Liver (tissue), 9 donors: ENCODE data around the gene DHRS2. TPM values are rescaled to one million over a fixed set of nuclear protein-coding genes. Genes with fewer than 3 reads are reported as not detected.

Experiments used
- DNase-seq: peaks from one replicate; pipeline ENCODE4 v3.0.0-alpha.2; 2017; ENCODE audit warnings: low spot score
- H3K27ac ChIP-seq, 2 donors: one replicate each; pipeline ENCODE4 v1.7.0; 2013; ENCODE audit warnings: inconsistent platforms in 2 of 2, low read length in 2 of 2, control low read depth in 1 of 2, low read depth in 1 of 2, mild to moderate bottlenecking in 1 of 2
- H3K27me3 ChIP-seq, 4 donors: one replicate each; pipeline versions ENCODE4 v1.6.1 to v1.7.0; 2013; ENCODE audit warnings: low read length in 3 of 4, inconsistent platforms in 1 of 4, mild to moderate bottlenecking in 1 of 4, moderate library complexity in 1 of 4; ENCODE audit not compliant: control insufficient read depth in 4 of 4, insufficient read depth in 4 of 4
- H3K36me3 ChIP-seq, 4 donors: one replicate each; pipeline versions ENCODE4 v1.6.1 to v1.7.0; 2013; ENCODE audit warnings: low read length in 3 of 4, mild to moderate bottlenecking in 3 of 4, low read depth in 1 of 4, moderate library complexity in 1 of 4; ENCODE audit not compliant: control insufficient read depth in 4 of 4, insufficient read depth in 3 of 4
- H3K4me1 ChIP-seq, 4 donors: one replicate each; pipeline versions ENCODE4 v1.6.1 to v1.7.0; 2013; ENCODE audit warnings: low read length in 3 of 4, mild to moderate bottlenecking in 3 of 4, moderate library complexity in 1 of 4; ENCODE audit not compliant: control insufficient read depth in 4 of 4, insufficient read depth in 4 of 4
- H3K4me3 ChIP-seq, 3 donors: one replicate each; pipeline versions ENCODE4 v1.6.1 to v1.7.0; 2013; ENCODE audit warnings: low read length in 3 of 3, control low read depth in 1 of 3, low read depth in 1 of 3, mild to moderate bottlenecking in 1 of 3
- H3K9ac ChIP-seq, 2 donors: one replicate each; pipeline ENCODE4 v1.7.0; 2013; ENCODE audit warnings: low read length in 2 of 2, mild to moderate bottlenecking in 2 of 2, moderate library complexity in 2 of 2, control low read depth in 1 of 2, low read depth in 1 of 2
- H3K9me3 ChIP-seq, 4 donors: one replicate each; pipeline versions ENCODE4 v1.6.1 to v1.7.0; 2013; ENCODE audit warnings: low read length in 3 of 4; ENCODE audit not compliant: control insufficient read depth in 4 of 4
- ATF3 ChIP-seq: IDR thresholded peaks from 2 replicates; pipeline ENCODE4 v1.6.1; 2016; ENCODE audit warnings: antibody characterized with exemption
- CTCF ChIP-seq: fragments of 150-350 bp; IDR thresholded peaks from 2 replicates; pipeline ENCODE4 v1.5.1; 2017; ENCODE audit warnings: improper control_type of control experiment, low read depth, low read length; ENCODE audit not compliant: missing input control
- EGR1 ChIP-seq, 2 donors: IDR thresholded peaks; 2 replicates each; pipeline ENCODE4 v1.6.1; 2016 to 2018; ENCODE audit warnings: antibody characterized with exemption in 2 of 2, low read depth in 2 of 2
- FOXA2 ChIP-seq: IDR thresholded peaks from 2 replicates; pipeline ENCODE4 v1.6.1; 2016; ENCODE audit warnings: antibody characterized with exemption
- GABPA ChIP-seq, 2 donors: IDR thresholded peaks in 1 of 2; conservative IDR thresholded peaks in 1 of 2; 2 replicates each; pipeline ENCODE4 v1.6.1; 2016; ENCODE audit warnings: antibody characterized with exemption in 2 of 2, mild to moderate bottlenecking in 1 of 2, moderate library complexity in 1 of 2
- HNF4A ChIP-seq, 2 donors: conservative IDR thresholded peaks; 2 replicates each; pipeline ENCODE4 v1.6.1; 2016; ENCODE audit warnings: antibody characterized with exemption in 2 of 2, mild to moderate bottlenecking in 2 of 2
- HNF4G ChIP-seq: IDR thresholded peaks from 2 replicates; pipeline ENCODE4 v1.6.1; 2016; ENCODE audit warnings: antibody characterized with exemption
- JUND ChIP-seq, 2 donors: IDR thresholded peaks; 2 replicates each; pipeline ENCODE4 v1.6.1; 2016; ENCODE audit warnings: antibody characterized with exemption in 2 of 2
- NR2F2 ChIP-seq: IDR thresholded peaks from 2 replicates; pipeline ENCODE4 v1.6.1; 2016; ENCODE audit warnings: antibody characterized with exemption
- RAD21 ChIP-seq, 2 donors: IDR thresholded peaks; 2 replicates each; pipeline ENCODE4 v1.6.1; 2016; ENCODE audit warnings: antibody characterized with exemption in 2 of 2, mild to moderate bottlenecking in 2 of 2
- RXRA ChIP-seq, 2 donors: IDR thresholded peaks; 2 replicates each; pipeline ENCODE4 v1.6.1; 2017 to 2018; ENCODE audit warnings: antibody characterized with exemption in 2 of 2, mild to moderate bottlenecking in 1 of 2
- SP1 ChIP-seq: IDR thresholded peaks from 2 replicates; pipeline ENCODE4 v1.6.1; 2018; ENCODE audit warnings: antibody characterized with exemption, mild to moderate bottlenecking
- TAF1 ChIP-seq: conservative IDR thresholded peaks from 2 replicates; pipeline ENCODE4 v1.6.1; 2016; ENCODE audit warnings: antibody characterized with exemption, mild to moderate bottlenecking
- YY1 ChIP-seq: IDR thresholded peaks from 2 replicates; pipeline ENCODE4 v1.6.1; 2016; ENCODE audit warnings: antibody characterized with exemption, mild to moderate bottlenecking
- WGBS: extraction: QIAGEN DNeasy Blood & Tissue Kit; methylation state at CpG from one replicate; pipeline ENCODE4 v1.1.7; 2013; 5-methylcytosine and 5-hydroxymethylcytosine counted together
- polyA plus RNA-seq, 2 donors: library from polyadenylated mRNA; stranded (reverse) in 1 of 2; unstranded in 1 of 2; fragments of 200-250 nt in 1 of 2; fragments of >200 nt in 1 of 2; fragmentation: Nextera tagmentation in 1 of 2; extraction: Ambion mirVana in 1 of 2; gene quantifications; one replicate each; pipeline versions ENCODE4 v1.2.1 to v1.2.3, GENCODE V29; 2013 to 2015
- total RNA-seq, 2 donors: library from RNA; depleted of rRNA; stranded (reverse); fragments of >200 nt; gene quantifications; one replicate each; pipeline ENCODE4 v1.2.3, GENCODE V29; 2014
- TF ChIP-seq, protein P1 (sequence below): IDR thresholded peaks from 2 replicates; pipeline ENCODE4 v1.6.1; 2016; ENCODE audit warnings: antibody characterized with exemption
- donor health status: healthy.
- donor health status: healthy.
- donor health status: healthy.
- donor health status: healthy.
- donor health status: healthy.

Gene DHRS2
- total and polyA plus RNA-seq, 4 donors = 0.33 to 1.0 (median 0.62) TPM

GRCh38 chr14:23669441-23669840, 33.3 kb downstream of the DHRS2 start:
- H3K36me3 ChIP-seq = no peaks in the 10 kb centered on the region
- no peak overlapping the region for H3K9ac ChIP-seq
- no peak overlapping the region for H3K4me3 ChIP-seq
- H3K4me1 ChIP-seq = no peaks in the 10 kb centered on the region
- H3K9me3 ChIP-seq = no peaks in the 10 kb centered on the region
- TF ChIP-seq ATF3 (no peak), YY1 (no peak)
- TF ChIP-seq, protein P1, sequence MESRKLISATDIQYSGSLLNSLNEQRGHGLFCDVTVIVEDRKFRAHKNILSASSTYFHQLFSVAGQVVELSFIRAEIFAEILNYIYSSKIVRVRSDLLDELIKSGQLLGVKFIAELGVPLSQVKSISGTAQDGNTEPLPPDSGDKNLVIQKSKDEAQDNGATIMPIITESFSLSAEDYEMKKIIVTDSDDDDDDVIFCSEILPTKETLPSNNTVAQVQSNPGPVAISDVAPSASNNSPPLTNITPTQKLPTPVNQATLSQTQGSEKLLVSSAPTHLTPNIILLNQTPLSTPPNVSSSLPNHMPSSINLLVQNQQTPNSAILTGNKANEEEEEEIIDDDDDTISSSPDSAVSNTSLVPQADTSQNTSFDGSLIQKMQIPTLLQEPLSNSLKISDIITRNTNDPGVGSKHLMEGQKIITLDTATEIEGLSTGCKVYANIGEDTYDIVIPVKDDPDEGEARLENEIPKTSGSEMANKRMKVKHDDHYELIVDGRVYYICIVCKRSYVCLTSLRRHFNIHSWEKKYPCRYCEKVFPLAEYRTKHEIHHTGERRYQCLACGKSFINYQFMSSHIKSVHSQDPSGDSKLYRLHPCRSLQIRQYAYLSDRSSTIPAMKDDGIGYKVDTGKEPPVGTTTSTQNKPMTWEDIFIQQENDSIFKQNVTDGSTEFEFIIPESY = no peak
- DNase-seq = no peak
- no peak overlapping the region for H3K27ac ChIP-seq
- 94% methylated on average over 5 of the region's 5 CpGs for WGBS
- no peaks in the 10 kb centered on the region for H3K27me3 ChIP-seq

DNA sequence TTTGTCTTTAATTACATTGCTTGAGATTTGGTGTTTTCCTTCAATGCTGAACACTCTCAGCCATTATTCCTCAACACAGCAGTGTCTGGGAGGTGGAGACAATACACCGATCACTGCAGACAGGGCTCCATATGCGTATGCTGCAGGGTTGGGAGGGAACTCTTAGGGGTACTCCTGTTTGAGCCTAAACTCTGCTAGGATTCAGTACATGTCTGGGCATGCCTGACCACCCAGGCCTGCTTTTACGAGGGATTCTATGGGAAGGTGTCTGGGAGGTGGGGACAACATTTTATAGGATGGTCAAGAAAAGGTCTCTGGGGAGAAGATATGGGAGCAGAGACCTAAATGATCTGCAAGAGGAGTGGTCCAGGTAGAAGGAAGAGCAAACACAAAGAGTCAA, 34.3 kb downstream of the DHRS2 start:
- Histone ChIP-seq H3K4me3 (no peak overlapping the region), H3K27ac (no peak overlapping the region), H3K4me1 (no peaks in the 10 kb centered on the region), H3K36me3 (no peaks in the 10 kb centered on the region), H3K9ac (no peak overlapping the region), H3K9me3 (no peaks in the 10 kb centered on the region), H3K27me3 (no peaks in the 10 kb centered on the region)
- 89% methylated on average over 3 of the region's 3 CpGs for WGBS
- DNase-seq = no peak
- TF ChIP-seq ATF3 = no peak
- TF ChIP-seq CTCF = no peak
- TF ChIP-seq, protein P1 = no peak
- TF ChIP-seq RAD21 (IDR thresholded peaks at IDR 0.05) = no peak
- no peak for TF ChIP-seq EGR1 (IDR thresholded peaks at IDR 0.05; ENCODE audit: low read depth in 2 of 2)
- no peak for TF ChIP-seq NR2F2
- no peak for TF ChIP-seq TAF1
- TF ChIP-seq FOXA2 = no peak
- no peak for TF ChIP-seq HNF4G
- TF ChIP-seq RXRA (IDR thresholded peaks at IDR 0.05) = no peak
- no peak for TF ChIP-seq HNF4A (conservative IDR thresholded peaks at IDR 0.05)
- no peak for TF ChIP-seq YY1
- TF ChIP-seq GABPA (IDR thresholded peaks at IDR 0.05 in 1 of 2, conservative IDR thresholded peaks at IDR 0.05 in 1 of 2) = no peak
- TF ChIP-seq JUND (IDR thresholded peaks at IDR 0.05) = no peak
- TF ChIP-seq SP1 = no peak
